WERI-Rb-1 (cell line): ENCODE results near the gene ABCD2.
A peak's percentile ranks its signal among the peaks of the same experiment; 100 is the strongest.

ENCODE experiments used
- DNase-seq: peaks from one replicate; pipeline ENCODE4 v3.0.0-alpha.2; 2020
- H3K27ac ChIP-seq: fragments of 250-450 bp; sonication (Bioruptor Pico); 2 replicates; pipeline ENCODE4 v1.5.1; 2020; ENCODE audit warnings: mild to moderate bottlenecking, moderate library complexity
- H3K27me3 ChIP-seq: fragments of 250-450 bp; sonication (Bioruptor Pico); 2 replicates; pipeline ENCODE4 v1.5.1; 2021; ENCODE audit warnings: mild to moderate bottlenecking, low read depth, moderate library complexity; ENCODE audit not compliant: insufficient read depth, severe bottlenecking
- H3K36me3 ChIP-seq: fragments of 250-450 bp; sonication (Bioruptor Pico); 2 replicates; pipeline ENCODE4 v1.5.1; 2020; ENCODE audit warnings: mild to moderate bottlenecking, moderate library complexity
- H3K4me3 ChIP-seq: 2 replicates; pipeline ENCODE4 v1.5.1; 2011; ENCODE audit warnings: low read depth, mild to moderate bottlenecking, control low read depth, low read length
- H3K9me3 ChIP-seq: fragments of 250-450 bp; sonication (Bioruptor Pico); 2 replicates; pipeline ENCODE4 v1.5.1; 2021; ENCODE audit warnings: mild to moderate bottlenecking, moderate library complexity; ENCODE audit not compliant: severe bottlenecking
- CTCF ChIP-seq: IDR thresholded peaks from 2 replicates; pipeline ENCODE4 v1.5.1; 2011; ENCODE audit warnings: low read depth, mild to moderate bottlenecking, control low read depth, inconsistent platforms, low read length

The ABCD2 gene

GRCh38 chr12:39592295-39592694 lies 27.3 kb downstream of the ABCD2 start:
- H3K36me3 ChIP-seq, result no peaks in the 10 kb centered on the region
- TF ChIP-seq CTCF, result no peak
- H3K27ac ChIP-seq, result no peak overlapping the region
- DNase-seq, result no peak
- no peak overlapping the region for H3K4me3 ChIP-seq
- no peaks in the 10 kb centered on the region for H3K9me3 ChIP-seq
- peaks cover 3% of the 10 kb centered on the region for H3K27me3 ChIP-seq

- Histone ChIP-seq H3K9me3 (no peaks in the 10 kb centered on the region), H3K27me3 (peaks cover 3% of the 10 kb centered on the region), H3K27ac (no peak overlapping the region), H3K4me3 (no peak overlapping the region), H3K36me3 (no peaks in the 10 kb centered on the region)
- DNase-seq, result no peak
- TF ChIP-seq CTCF, result no peak
Observed at GRCh38 chr12:39588348-39588747, 31.3 kb downstream of the ABCD2 start.

- peak; percentile 14 for DNase-seq
- H3K4me3 ChIP-seq, result no peak overlapping the region
- H3K27ac ChIP-seq, result no peak overlapping the region
- peak; percentile 45; the same call in 1 of the 2 replicates for TF ChIP-seq CTCF
- H3K27me3 ChIP-seq, result peaks cover 3% of the 10 kb centered on the region
- no peaks in the 10 kb centered on the region for H3K9me3 ChIP-seq
- H3K36me3 ChIP-seq, result no peaks in the 10 kb centered on the region
Observed at GRCh38 chr12:39587225-39587624, 32.4 kb downstream of the ABCD2 start.

- TF ChIP-seq CTCF, result no peak
- H3K27me3 ChIP-seq, result peaks cover 3% of the 10 kb centered on the region
- H3K36me3 ChIP-seq, result no peaks in the 10 kb centered on the region
- no peak overlapping the region for H3K4me3 ChIP-seq
- no peak overlapping the region for H3K27ac ChIP-seq
- H3K9me3 ChIP-seq, result no peaks in the 10 kb centered on the region
- no peak for DNase-seq
Observed at GRCh38 chr12:39586816-39587215, 32.8 kb downstream of the ABCD2 start.

GRCh38 chr12:39581592-39581991 lies 38.0 kb downstream of the ABCD2 start:
- DNase-seq, result no peak
- no peaks in the 10 kb centered on the region for H3K27me3 ChIP-seq
- H3K4me3 ChIP-seq, result no peak overlapping the region
- TF ChIP-seq CTCF, result no peak
- H3K27ac ChIP-seq, result no peak overlapping the region
- H3K9me3 ChIP-seq, result no peaks in the 10 kb centered on the region
- no peaks in the 10 kb centered on the region for H3K36me3 ChIP-seq

GRCh38 chr12:39575498-39575875 lies 44.1 kb downstream of the ABCD2 start:
- no peak for DNase-seq
- TF ChIP-seq CTCF, result no peak
- Histone ChIP-seq H3K27me3 (no peaks in the 10 kb centered on the region), H3K36me3 (no peaks in the 10 kb centered on the region), H3K27ac (no peak overlapping the region), H3K9me3 (no peaks in the 10 kb centered on the region), H3K4me3 (no peak overlapping the region)
